ENCODE measurements around the gene ERGIC3.

GRCh38 chr20:35539756-35540212 lies 2.1 kb upstream of the ERGIC3 start:
- TF ChIP-seq CTCF (IDR thresholded peaks at IDR 0.05) (no peak), EP300 (IDR thresholded peaks at IDR 0.05) (no peak)

Data from gastroesophageal sphincter (tissue), 3 donors.